GM19023 (cell line): Measurements from ENCODE around the gene PDE6B.
"Not testable (repeated sequence)": the region's sequence is repeated elsewhere in the genome, so short reads cannot be mapped to it uniquely, and the experiment has no call there.

Source experiments
- ATAC-seq: cut with Tn5 transposase; IDR thresholded peaks from one replicate; pipeline ENCODE4 v1.9.1; 2021; ENCODE audit warnings: mild to moderate bottlenecking, moderate library complexity; ENCODE audit not compliant: unreplicated experiment

PDE6B gene

DNA sequence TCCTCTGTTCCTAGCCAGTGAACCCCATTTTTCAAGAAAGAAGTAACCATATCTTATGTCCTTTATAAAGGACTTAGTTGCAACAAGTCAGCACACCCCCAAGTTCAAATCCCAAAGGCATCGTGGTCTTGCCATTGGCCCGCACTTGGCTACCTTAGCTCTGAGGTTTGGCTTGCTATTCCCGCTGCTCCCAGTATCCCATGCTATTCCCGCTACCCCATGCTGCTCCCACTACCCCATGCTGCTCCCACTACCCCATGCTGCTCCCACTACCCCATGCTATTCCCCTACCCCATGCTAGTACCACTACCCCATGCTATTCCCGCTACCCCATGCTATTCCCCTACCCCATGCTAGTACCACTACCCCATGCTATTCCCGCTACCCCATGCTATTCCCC, 42.8 kb downstream of the PDE6B start:
- not testable (repeated sequence) for ATAC-seq

- ATAC-seq: not testable (repeated sequence)
These were observed 44.6 kb downstream of the PDE6B start for GRCh38 chr4:669806-670559.

GRCh38 chr4:671769-672168, 46.4 kb downstream of the PDE6B start:
- no peak for ATAC-seq

- no peak for ATAC-seq
These were observed 48.1 kb downstream of the PDE6B start for GRCh38 chr4:673349-674091.

DNA sequence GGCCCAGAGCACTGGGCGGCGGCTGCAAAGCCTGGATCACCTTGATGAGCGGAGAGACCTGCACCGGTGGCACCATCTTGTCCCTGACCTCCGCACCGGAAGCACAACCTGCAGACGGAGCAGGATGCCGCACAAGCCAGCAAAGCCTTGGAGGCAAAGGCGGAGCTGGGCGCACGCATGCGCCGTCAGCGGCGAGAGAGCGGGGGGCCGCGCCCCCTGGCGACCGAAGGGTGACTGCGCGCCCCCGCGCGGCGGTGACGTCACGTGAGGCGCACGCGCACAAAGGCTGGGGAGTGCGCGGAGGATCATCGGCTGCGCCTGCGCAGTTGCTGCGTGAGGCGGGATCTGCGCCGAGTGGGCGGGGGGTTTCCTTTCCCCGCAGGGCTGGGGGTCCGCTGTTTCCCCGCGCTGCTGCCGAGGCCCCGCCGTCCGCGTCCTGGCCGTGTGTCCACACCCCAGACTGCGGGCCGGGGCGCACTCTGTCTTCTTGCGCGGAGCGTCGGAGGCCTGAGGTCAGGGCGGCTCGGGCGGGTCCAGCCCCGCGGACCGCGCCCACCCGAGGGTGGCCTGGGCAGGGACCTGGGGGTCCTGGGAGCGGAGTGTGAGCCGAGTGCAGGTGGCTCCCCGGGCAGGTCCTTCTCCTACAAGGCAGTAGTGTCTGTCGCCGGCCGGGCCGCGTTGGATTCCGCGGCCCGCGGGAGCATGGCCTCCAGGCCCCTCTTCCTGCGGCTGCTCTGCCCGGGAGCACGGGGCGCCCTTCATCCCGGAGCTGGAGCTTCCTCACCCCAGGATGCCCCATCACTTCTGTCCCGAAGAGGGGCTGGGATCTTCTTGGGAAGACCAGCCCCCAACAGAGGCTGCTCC, 49.0 kb downstream of the PDE6B start, which contains the start of the genes ATP5ME and MYL5:
Gene ATP5ME (minus strand): TSS at position 105 of the 864 bp plus-strand sequence. CDS start 29 bp downstream, at position 76.
Gene MYL5 (plus strand): TSS at position 371 of the 864 bp plus-strand sequence. CDS start 3,485 bp downstream, outside the sequence.
- ATAC-seq: peak; percentile 75

DNA sequence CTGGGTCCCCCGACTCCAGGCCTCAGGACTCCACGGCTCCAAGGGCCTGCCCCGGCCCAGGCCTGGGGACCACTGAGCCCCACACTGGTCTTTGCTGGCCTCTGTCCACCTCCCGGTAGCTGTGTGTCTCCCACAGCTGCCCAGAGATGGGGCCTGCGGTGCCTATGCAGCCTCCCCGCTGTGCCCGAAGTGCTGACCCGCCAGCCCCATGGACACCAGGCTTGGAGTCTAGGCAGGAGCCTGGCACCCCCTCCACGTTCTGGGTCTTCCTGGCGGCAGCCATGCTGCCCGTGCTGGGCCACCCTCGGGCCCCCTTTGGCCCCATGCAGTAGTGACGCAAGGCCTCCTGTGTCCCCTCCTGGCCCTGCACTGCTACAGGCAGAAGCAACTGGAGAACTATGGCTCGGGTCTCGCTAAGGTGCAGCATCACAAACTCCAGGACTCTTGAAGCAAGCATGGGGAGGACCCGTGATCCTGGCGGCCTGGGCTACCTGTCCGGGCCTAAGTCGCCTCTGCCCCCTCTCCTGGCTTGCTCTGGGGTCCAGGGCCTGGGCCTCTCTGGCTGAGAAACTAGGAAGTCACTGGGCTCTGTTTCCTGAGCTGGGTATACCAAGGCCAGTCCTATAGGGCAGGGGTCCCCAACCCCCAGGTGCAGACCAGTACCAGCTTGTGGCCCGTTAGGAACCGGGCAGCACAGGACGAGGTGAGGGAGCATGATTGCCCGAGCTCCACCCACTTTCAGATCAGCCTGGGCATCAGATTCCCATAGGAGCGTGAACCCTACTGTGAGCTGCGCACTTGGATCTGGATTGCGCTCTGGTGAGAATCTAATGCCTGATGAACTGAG, 49.9 kb downstream of the PDE6B start:
- ATAC-seq: no peak

DNA sequence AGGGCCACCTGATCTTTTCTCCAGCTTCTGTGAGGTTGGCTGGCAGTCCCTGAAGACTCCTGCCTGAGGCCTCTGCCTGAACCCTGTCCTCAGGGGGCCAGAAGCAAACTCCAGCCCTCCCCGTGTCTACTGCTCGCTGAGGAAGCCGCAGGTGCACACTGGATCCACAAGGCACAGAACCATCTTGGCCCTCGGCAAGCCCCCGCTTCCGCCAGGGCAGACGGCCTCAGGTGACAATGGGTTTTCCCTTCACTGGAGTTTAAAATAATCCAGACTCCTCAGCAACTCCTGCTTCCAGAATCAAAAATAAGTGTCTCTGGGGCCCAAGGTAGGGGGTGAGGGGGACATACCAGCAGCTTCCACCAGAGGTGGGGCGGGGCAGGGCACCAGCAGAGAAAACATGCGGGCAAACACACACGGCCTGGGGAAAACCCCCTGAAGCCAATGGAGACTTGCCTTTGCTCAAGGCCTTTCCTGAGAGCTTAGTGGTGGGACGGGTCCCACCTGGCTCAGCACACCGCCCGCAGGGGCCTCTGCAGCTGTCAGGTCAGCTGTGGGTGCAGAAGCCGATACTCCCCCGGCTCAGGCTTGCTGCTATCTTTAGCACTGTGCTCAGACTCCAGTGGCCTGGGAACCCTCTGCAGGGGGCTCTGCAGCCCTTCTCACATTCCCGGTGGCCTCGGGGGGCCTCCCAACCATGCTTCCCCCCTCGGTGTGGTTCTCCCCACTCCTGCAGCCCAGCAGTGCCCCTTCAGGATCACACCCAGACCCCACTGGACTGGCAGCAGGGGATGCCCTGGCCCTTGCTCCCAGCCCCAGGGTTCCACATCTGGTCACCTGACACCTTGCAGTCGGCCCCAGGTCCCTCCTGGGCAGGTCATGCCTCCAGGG, 50.9 kb downstream of the PDE6B start:
- ATAC-seq: peak; percentile 26

- no peak for ATAC-seq
These were observed 51.5 kb downstream of the PDE6B start for GRCh38 chr4:676871-677235.

DNA sequence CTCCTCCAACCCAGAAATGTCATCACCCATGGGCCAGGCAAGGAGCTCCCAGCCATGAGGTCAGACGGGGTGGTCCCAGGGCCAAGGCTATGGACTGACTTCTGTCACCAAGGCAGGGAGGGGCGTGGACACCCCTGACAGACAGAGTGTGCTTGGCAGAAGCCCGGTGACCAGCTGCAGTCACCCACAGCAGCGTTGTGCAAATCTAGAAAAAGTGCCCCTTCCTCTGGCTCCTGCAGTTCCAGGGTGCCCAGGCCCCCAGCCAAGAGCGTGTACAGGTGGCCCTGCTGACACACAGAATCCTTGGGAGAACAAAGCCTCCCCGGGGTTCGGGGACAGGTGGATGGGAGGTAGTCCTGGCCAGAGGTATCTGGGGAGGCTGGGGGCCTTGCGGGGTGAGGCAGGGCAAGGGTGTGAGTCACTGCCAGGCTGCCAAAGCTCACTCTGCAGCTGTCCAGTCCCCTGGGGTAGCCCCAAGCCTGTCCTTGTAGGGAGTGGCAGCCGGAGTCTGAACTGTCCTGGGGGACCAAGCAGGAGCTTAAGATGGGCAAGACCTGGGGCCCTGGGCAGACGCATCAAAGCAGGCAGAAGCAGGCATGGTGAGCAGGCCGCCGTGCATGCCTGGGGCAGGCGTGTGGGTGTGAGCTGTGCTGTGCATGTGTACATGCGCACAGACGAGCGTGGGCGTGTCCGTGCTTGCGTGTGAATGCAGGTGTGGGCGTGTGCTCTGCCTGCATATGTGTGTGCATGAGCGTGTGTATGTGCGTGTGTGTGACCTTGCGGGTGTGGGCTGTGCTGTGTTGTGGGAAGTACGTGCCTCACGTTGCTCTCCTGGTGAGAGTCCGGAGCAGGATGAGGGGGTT, 52.3 kb downstream of the PDE6B start:
- no peak for ATAC-seq

GRCh38 chr4:678331-679103, 53.1 kb downstream of the PDE6B start:
- ATAC-seq: no peak

- ATAC-seq: no peak
These were observed 53.7 kb downstream of the PDE6B start for GRCh38 chr4:679104-679481.

- ATAC-seq: no peak
These were observed 54.3 kb downstream of the PDE6B start for GRCh38 chr4:679629-680028.

- ATAC-seq: no peak
These were observed 54.7 kb downstream of the PDE6B start for GRCh38 chr4:680091-680490.

- no peak for ATAC-seq
These were observed 55.2 kb downstream of the PDE6B start for GRCh38 chr4:680551-680927.

- ATAC-seq: no peak
These were observed 55.7 kb downstream of the PDE6B start for GRCh38 chr4:680928-681645.

DNA sequence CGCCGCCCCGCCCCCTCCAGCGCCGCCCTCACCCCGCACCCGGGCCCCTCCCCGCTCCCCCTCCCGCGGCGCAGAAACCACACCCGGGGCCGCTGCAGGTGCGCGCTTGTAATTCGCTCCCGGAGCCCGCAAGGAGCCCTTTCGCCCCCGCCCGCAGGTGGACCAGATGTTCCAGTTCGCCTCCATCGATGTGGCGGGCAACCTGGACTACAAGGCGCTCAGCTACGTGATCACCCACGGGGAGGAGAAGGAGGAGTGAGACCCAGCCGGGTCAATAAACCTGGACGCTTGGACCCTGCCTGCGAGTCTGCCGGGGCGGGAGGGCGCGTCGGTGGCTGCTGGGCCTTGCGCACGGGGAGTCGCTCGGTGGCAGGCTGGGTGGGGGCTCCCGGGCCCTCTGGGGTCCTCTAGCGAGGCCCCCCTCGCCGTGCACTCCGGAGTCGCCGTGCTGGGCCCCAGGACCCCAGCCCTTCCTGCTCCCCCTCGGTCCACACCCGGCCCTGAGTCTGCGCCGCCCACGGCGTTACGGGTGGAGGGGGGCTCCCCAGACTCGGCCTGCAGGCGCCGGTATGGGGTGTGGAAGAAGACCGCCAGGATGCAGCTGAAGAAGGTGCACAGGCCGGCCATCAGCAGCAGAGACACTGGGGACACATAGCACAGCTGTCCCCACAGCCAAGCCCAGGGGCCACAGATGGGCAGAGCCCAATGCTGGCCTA, 56.5 kb downstream of the PDE6B start:
- no peak for ATAC-seq
